GM12878 (cell line): ENCODE data around the gene KCNJ14. TPM values are rescaled to one million over a fixed set of nuclear protein-coding genes. Genes with fewer than 3 reads are reported as not detected.

Source experiments
- ATAC-seq: fragments of 200-7000 bp; cut with Tn5 transposase; 3 replicates; pipeline ENCODE4 v1.9.1; 2020; ENCODE audit warnings: mild to moderate bottlenecking, moderate library complexity
- BruUV-seq: library from RNA; stranded (reverse); fragments of 400-500 nt; replicated peaks from 2 replicates; lab custom pipeline; 2021; lab: Mats Ljungman, UMichigan
- CTCF ChIA-PET: fragments of 300-600 bp; sonication (Branson Sonifier 250); formaldehyde crosslinking; extraction: SDS; loops from one replicate; lab custom pipeline; 2021; ENCODE audit warnings: inconsistent platforms; lab: Yijun Ruan, JAX
- POLR2A ChIA-PET: fragments of 350-600 bp; formaldehyde crosslinking; extraction: SDS; loops from one replicate; lab custom pipeline; 2021; ENCODE audit warnings: inconsistent platforms; lab: Charles Lee
- RAD21 ChIA-PET: fragments of 300-600 bp; sonication (Branson Sonifier 250); formaldehyde crosslinking; loops from one replicate; lab custom pipeline; 2023; ENCODE audit warnings: antibody characterized with exemption; ENCODE audit not compliant: unreplicated experiment; lab: Charles Lee
- SMC1A ChIA-PET: fragments of 300-600 bp; sonication (Branson Sonifier 250); formaldehyde crosslinking; loops from one replicate; lab custom pipeline; 2023; ENCODE audit not compliant: unreplicated experiment, uncharacterized antibody; lab: Charles Lee
- DNase-seq: peaks from one replicate; pipeline ENCODE4 v3.0.0-alpha.2; 2011; ENCODE audit warnings: low read depth, low spot score
- FAIRE-seq: peaks from 3 replicates; lab custom pipeline; 2011; peaks lifted over from hg19 to GRCh38; lab: Jason Lieb, UNC
- H2AFZ ChIP-seq: 2 replicates; pipeline ENCODE4 v1.6.0; 2011; ENCODE audit warnings: low read depth, low read length, control low read depth; ENCODE audit not compliant: control insufficient read depth
- H3K27ac ChIP-seq: 2 replicates; pipeline ENCODE4 v1.5.1; 2011; ENCODE audit warnings: control low read depth; ENCODE audit not compliant: control insufficient read depth, insufficient read depth
- H3K27me3 ChIP-seq, 2 experiments: replicated peaks in 1 of 2; 2 replicates each; pipeline versions ENCODE4 v1.6.0 to v1.6.1; 2011; ENCODE audit warnings: low read length in 1 of 2; ENCODE audit not compliant: control insufficient read depth in 2 of 2, insufficient read depth in 2 of 2
- H3K36me3 ChIP-seq, 2 experiments: 2 replicates each; pipeline ENCODE4 v1.5.1; 2011; ENCODE audit warnings: low read length in 1 of 2; ENCODE audit not compliant: control insufficient read depth in 2 of 2, insufficient read depth in 2 of 2
- H3K4me1 ChIP-seq: 2 replicates; pipeline ENCODE4 v1.6.1; 2011; ENCODE audit warnings: mild to moderate bottlenecking, low read length, moderate library complexity, mixed read lengths; ENCODE audit not compliant: control insufficient read depth, insufficient read depth
- H3K4me2 ChIP-seq: 2 replicates; pipeline ENCODE4 v1.6.0; 2011; ENCODE audit warnings: control low read depth; ENCODE audit not compliant: control insufficient read depth, insufficient read depth
- H3K4me3 ChIP-seq: fragments of 200-600 bp; sonication (generic); 2 replicates; pipeline ENCODE4 v1.5.1; 2016
- H3K79me2 ChIP-seq: 2 replicates; pipeline ENCODE4 v1.6.0; 2011; ENCODE audit warnings: low read length; ENCODE audit not compliant: control insufficient read depth, insufficient read depth
- H3K9ac ChIP-seq: 2 replicates; pipeline ENCODE4 v1.8.0; 2011; ENCODE audit warnings: low read length, control low read depth, mixed read lengths; ENCODE audit not compliant: control insufficient read depth, insufficient read depth
- H3K9me3 ChIP-seq: replicated peaks from 3 replicates; pipeline ENCODE4 v1.5.1; 2011; ENCODE audit warnings: mild to moderate bottlenecking, low read length; ENCODE audit not compliant: control insufficient read depth, insufficient read depth
- H4K20me1 ChIP-seq: 2 replicates; pipeline ENCODE4 v1.6.0; 2011; ENCODE audit not compliant: control insufficient read depth, insufficient read depth
- BCL11A ChIP-seq: IDR thresholded peaks from 2 replicates; pipeline ENCODE4 v1.6.1; 2011; ENCODE audit warnings: low read depth, low read length
- CHD4 ChIP-seq: fragments of 200-600 bp; sonication (generic); IDR thresholded peaks from 2 replicates; pipeline ENCODE4 v1.6.1; 2016; ENCODE audit warnings: mild to moderate bottlenecking
- EED ChIP-seq: sonication (generic); IDR thresholded peaks from 2 replicates; pipeline ENCODE4 v1.6.1; 2016; ENCODE audit warnings: antibody characterized with exemption, low read depth
- FOXM1 ChIP-seq: IDR thresholded peaks from 2 replicates; pipeline ENCODE4 v1.6.1; 2012; ENCODE audit warnings: low read depth, mild to moderate bottlenecking, inconsistent platforms, low read length, moderate library complexity
- GABPA ChIP-seq: IDR thresholded peaks from 2 replicates; pipeline ENCODE4 v1.6.1; 2014; ENCODE audit warnings: antibody characterized with exemption, low read depth, mild to moderate bottlenecking, inconsistent platforms
- GATAD2B ChIP-seq: fragments of 450-650 bp; conservative IDR thresholded peaks from 2 replicates; pipeline ENCODE4 v1.6.1; 2017; ENCODE audit warnings: low read depth, mild to moderate bottlenecking, moderate library complexity
- MYB ChIP-seq: fragments of 150-350 bp; IDR thresholded peaks from 2 replicates; pipeline ENCODE4 v1.6.1; 2014; ENCODE audit warnings: mild to moderate bottlenecking, low read depth, low read length, borderline replicate concordance
- RB1 ChIP-seq: fragments of 450-650 bp; formaldehyde crosslinking; IDR thresholded peaks from 2 replicates; pipeline ENCODE4 v1.6.1; 2017; ENCODE audit warnings: mild to moderate bottlenecking, borderline replicate concordance
- RUNX3 ChIP-seq: IDR thresholded peaks from 2 replicates; pipeline ENCODE4 v1.6.1; 2012; ENCODE audit warnings: low read length, inconsistent platforms
- SMAD5 ChIP-seq: IDR thresholded peaks from 2 replicates; pipeline ENCODE4 v1.6.1; 2016; ENCODE audit warnings: antibody characterized with exemption, low read depth
- STAT1 ChIP-seq: fragments of 450-650 bp; conservative IDR thresholded peaks from 2 replicates; pipeline ENCODE4 v1.6.1; 2014; ENCODE audit warnings: antibody characterized with exemption, mild to moderate bottlenecking
- TARDBP ChIP-seq: IDR thresholded peaks from 2 replicates; pipeline ENCODE4 v1.6.1; 2016; ENCODE audit warnings: borderline replicate concordance
- TCF3 ChIP-seq: IDR thresholded peaks from 2 replicates; pipeline ENCODE4 v1.6.1; 2012; ENCODE audit warnings: low read depth, mild to moderate bottlenecking, low read length, borderline replicate concordance; ENCODE audit not compliant: insufficient read depth
- ZNF622 ChIP-seq: fragments of 450-650 bp; IDR thresholded peaks from 2 replicates; pipeline ENCODE4 v1.6.1; 2017; ENCODE audit warnings: mild to moderate bottlenecking, inconsistent platforms
- ZNF687 ChIP-seq: fragments of 450-650 bp; IDR thresholded peaks from 2 replicates; pipeline ENCODE4 v1.6.1; 2017; ENCODE audit warnings: mild to moderate bottlenecking, moderate library complexity
- WGBS: methylation state at CpG from one replicate; pipeline ENCODE4 v1.1.6; 2016; ENCODE audit warnings: low lambda C conversion rate; ENCODE audit not compliant: insufficient replicate concordance, insufficient coverage; ENCODE audit errors: missing lambda C conversion rate; 5-methylcytosine and 5-hydroxymethylcytosine counted together
- in situ Hi-C: fragments of 300-500 bp; cut with MboI; formaldehyde crosslinking; loops from 9 replicates; pipeline ENCODE4 v1.14.3; 2018; ENCODE audit warnings: mixed read lengths
- intact Hi-C: fragments of 100-400 bp; cut with micrococcal nuclease; formaldehyde crosslinking; loops from one replicate; pipeline ENCODE4 v1.14.2; 2022; ENCODE audit not compliant: unreplicated experiment
- polyA plus RNA-seq, 11 experiments: library from polyadenylated mRNA; depleted of rRNA in 4 of 11; unstranded in 6 of 11; stranded (reverse) in 5 of 11; fragments of >200 nt; fragmentation: Nextera tagmentation in 4 of 11; fragmentation: Illumina TruSeq in 1 of 11; extraction: Ambion mirVana in 4 of 11; extraction: Trizol in 1 of 11; gene quantifications; 1 replicate in 1 of 11; 2 replicates in 10 of 11; pipeline versions ENCODE4 v1.2.1 to v1.2.3, GENCODE V29; 2011 to 2016; ENCODE audit warnings: inconsistent platforms in 2 of 11, missing spikeins in 2 of 11, low read depth in 1 of 11
- total RNA-seq, 4 experiments: library from RNA; depleted of rRNA in 3 of 4; stranded (reverse); fragments of >200 nt in 3 of 4; fragmentation: Illumina TruSeq in 1 of 4; extraction: Trizol in 1 of 4; gene quantifications; 2 replicates each; pipeline versions ENCODE4 v1.2.1 to v1.2.3, GENCODE V29; 2013 to 2021

KCNJ14 gene
- total and polyA plus RNA-seq, 10 of the 15 experiments (the other 5 are each of a cell fraction or from before 2014, with no cell fraction given): 0.24 to 1.4 (median 0.42) TPM

DNA sequence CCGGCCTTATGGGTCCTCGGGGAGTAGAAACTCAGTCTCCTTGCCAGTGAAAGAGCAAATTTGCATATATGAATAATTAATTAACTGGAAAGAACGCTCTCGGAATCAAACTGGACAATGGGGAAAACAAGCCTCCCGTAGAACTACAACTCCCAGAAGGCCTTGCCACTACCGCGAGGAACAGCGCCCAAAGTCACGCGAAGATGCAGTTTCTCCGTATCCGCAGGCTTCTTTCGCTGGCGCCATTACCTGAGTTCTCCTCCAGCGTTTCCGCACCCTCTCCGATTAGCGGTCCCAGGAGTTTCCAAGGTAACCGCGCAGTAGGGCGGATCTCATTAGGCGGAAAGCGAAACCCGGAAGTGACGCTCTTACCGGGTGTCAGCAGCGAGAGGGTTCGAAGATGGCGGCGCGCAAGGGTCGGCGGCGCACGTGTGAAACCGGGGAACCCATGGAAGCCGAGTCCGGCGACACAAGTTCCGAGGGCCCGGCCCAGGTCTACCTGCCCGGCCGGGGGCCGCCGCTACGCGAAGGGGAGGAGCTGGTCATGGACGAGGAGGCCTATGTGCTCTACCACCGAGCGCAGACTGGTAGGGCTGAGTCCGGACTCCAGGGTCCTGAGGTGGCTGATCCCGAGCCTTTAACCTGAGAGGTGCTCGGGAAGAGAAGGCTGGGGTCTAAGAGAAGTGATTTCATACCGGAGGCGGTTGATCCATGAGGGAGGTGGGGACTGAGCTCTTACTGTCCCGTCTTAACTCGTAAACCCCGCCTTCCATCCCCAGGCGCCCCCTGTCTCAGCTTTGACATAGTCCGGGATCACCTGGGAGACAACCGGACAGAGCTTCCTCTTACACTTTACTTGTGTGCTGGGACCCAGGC lies 9.5 kb upstream of the KCNJ14 start, which contains the start of gene GRWD1:
Gene GRWD1 (plus strand): TSS at position 378 of the 876 bp plus-strand sequence. CDS start 23 bp downstream, at position 401.
- BruUV-seq: TSS peak; percentile 79
- Histone ChIP-seq H3K27me3 (peaks cover 0 to 1% of the 10 kb centered on the region in 2 experiments; a peak in 1 of 4 replicates), H4K20me1 (no peaks in the 10 kb centered on the region), H3K79me2 (peaks cover 17% of the 10 kb centered on the region), H3K9me3 (no peaks in the 10 kb centered on the region), H3K4me2 (peak within 1 kb of the TSS; percentile 96), H3K4me3 (peak within 1 kb of the TSS; percentile 87), H3K4me1 (peaks cover 25% of the 10 kb centered on the region), H2AFZ (peak within 1 kb of the TSS; percentile 84), H3K27ac (peak within 1 kb of the TSS; percentile 89), H3K36me3 (peaks cover 9 to 13% of the 10 kb centered on the region in 2 experiments), H3K9ac (peak within 1 kb of the TSS; percentile 79)
- ChIA-PET POLR2A (interaction anchor here (0.5 to 1.0 kb wide), 5 partner anchors 22 to 82 kb away, joined by 3 to 5 read pairs (median 3); partner anchors contain the start of genes SYNGR4 and TMEM143), RAD21 (interaction anchor here (0.7 to 1.7 kb wide), 6 partner anchors 45 to 138 kb away, joined by 3 to 10 read pairs (median 4); partner anchors contain the start of genes KDELR1 and TMEM143), SMC1A (interaction anchor here (0.7 to 1.8 kb wide), 4 partner anchors 24 to 132 kb away, joined by 3 to 8 read pairs (median 4); partner anchors contain the start of gene KDELR1), CTCF (interaction anchor here (0.7 to 3.3 kb wide), 8 partner anchors 13 to 138 kb away, joined by 3 to 18 read pairs (median 4); partner anchors contain the start of gene KDELR1)
- in situ Hi-C loops (no loop called here), intact Hi-C loops (loop anchor here (1.0 kb wide), 1 partner anchor 95 kb away; no protein-coding TSS in a partner anchor)
- DNase-seq (peak; percentile 95), FAIRE-seq (peak; percentile 100), ATAC-seq (peak; percentile 93)
- under 1% methylated on average over 59 of the region's 61 CpGs for WGBS
- TF ChIP-seq ZNF622: no peak
- TF ChIP-seq BCL11A: no peak
- TF ChIP-seq RUNX3: peak; percentile 43
- peak; percentile 71; the same call in 1 of the 2 replicates for TF ChIP-seq SMAD5
- TF ChIP-seq RB1: peak; percentile 78; the same call in 1 of the 2 replicates
- TF ChIP-seq ZNF687: no peak
- TF ChIP-seq TARDBP: no peak
- TF ChIP-seq EED: no peak; the same call in 1 of the 2 replicates
- TF ChIP-seq MYB: no peak
- TF ChIP-seq TCF3: no peak
- peak; percentile 63; the same call in 1 of the 2 replicates for TF ChIP-seq STAT1
- peak; percentile 90 for TF ChIP-seq GABPA
- no peak; the same call in 1 of the 2 replicates for TF ChIP-seq GATAD2B
- TF ChIP-seq CHD4: no peak
- TF ChIP-seq FOXM1: no peak
